CD4-positive, CD25-positive, alpha-beta regulatory T cell (primary cell): ENCODE measurements around the gene XPR1. TPM values are rescaled to one million over a fixed set of nuclear protein-coding genes. Genes with fewer than 3 reads are reported as not detected.

Experiments
- ATAC-seq, 2 donors: fragments of 150-1000 bp; cut with Tn5 transposase; one replicate each; pipeline ENCODE4 v1.10.0; 2021; ENCODE audit warnings: low read depth in 2 of 2, moderate number of reproducible peaks in 2 of 2, moderate library complexity in 1 of 2
- DNase-seq, 3 donors: peaks; one replicate each; pipeline versions ENCODE4 v3.0.0 to v3.0.0-alpha.2; 2012 to 2022; ENCODE audit warnings: mixed read lengths in 1 of 3
- H3K27ac ChIP-seq: one replicate; pipeline ENCODE4 v1.7.0; 2013; ENCODE audit warnings: mild to moderate bottlenecking, low read length; ENCODE audit not compliant: insufficient read depth, poor library complexity, severe bottlenecking
- H3K27me3 ChIP-seq: one replicate; pipeline ENCODE4 v1.7.0; 2013; ENCODE audit warnings: low read length; ENCODE audit not compliant: control insufficient read depth, insufficient read depth
- H3K36me3 ChIP-seq: one replicate; pipeline ENCODE4 v1.7.0; 2013; ENCODE audit warnings: mild to moderate bottlenecking, low read length, moderate library complexity; ENCODE audit not compliant: control insufficient read depth, insufficient read depth
- H3K4me1 ChIP-seq: 2 replicates; pipeline ENCODE4 v1.7.0; 2013; ENCODE audit warnings: mild to moderate bottlenecking, low read length; ENCODE audit not compliant: insufficient read depth, control insufficient read depth, poor library complexity, severe bottlenecking
- H3K4me3 ChIP-seq: one replicate; pipeline ENCODE4 v1.7.0; 2013; ENCODE audit warnings: low read depth, mild to moderate bottlenecking, low read length, moderate library complexity
- H3K9me3 ChIP-seq, 2 experiments: 1 replicate in 1 of 2; 2 replicates in 1 of 2; pipeline ENCODE4 v1.7.0; 2013; ENCODE audit warnings: low read length in 2 of 2, mild to moderate bottlenecking in 1 of 2, moderate library complexity in 1 of 2; ENCODE audit not compliant: control insufficient read depth in 2 of 2
- H3K27ac Mint-ChIP-seq, 3 donors: one replicate each; pipeline ENCODE4 v1.8.0; 2020 to 2022; ENCODE audit warnings: mild to moderate bottlenecking in 3 of 3, mixed read lengths in 3 of 3, moderate library complexity in 2 of 3
- H3K27me3 Mint-ChIP-seq: one replicate; pipeline ENCODE4 v1.8.0; 2022; ENCODE audit warnings: mild to moderate bottlenecking, mixed read lengths
- H3K36me3 Mint-ChIP-seq: one replicate; pipeline ENCODE4 v1.8.0; 2020; ENCODE audit warnings: mixed read lengths
- H3K4me1 Mint-ChIP-seq, 4 donors: one replicate each; pipeline ENCODE4 v1.8.0; 2020 to 2022; ENCODE audit warnings: mixed read lengths in 4 of 4, mild to moderate bottlenecking in 1 of 4
- H3K4me3 Mint-ChIP-seq, 4 donors: one replicate each; pipeline ENCODE4 v1.8.0; 2020 to 2022; ENCODE audit warnings: mild to moderate bottlenecking in 4 of 4, mixed read lengths in 4 of 4, moderate library complexity in 3 of 4
- H3K9me3 Mint-ChIP-seq, 7 donors: one replicate each; pipeline ENCODE4 v1.8.0; 2020 to 2022; ENCODE audit warnings: mixed read lengths in 7 of 7, mild to moderate bottlenecking in 3 of 7, moderate library complexity in 2 of 7
- polyA plus RNA-seq, 4 donors: library from polyadenylated mRNA; unstranded; fragments of 300-500 nt; fragmentation: Illumina TruSeq; gene quantifications; one replicate each; pipeline ENCODE4 v1.2.3, GENCODE V29; 2021
- total RNA-seq: library from RNA; stranded (reverse); gene quantifications from one replicate; pipeline ENCODE4 v1.2.3, GENCODE V29; 2022

XPR1 gene
- total and polyA plus RNA-seq, 5 donors from 2014 or later, result 6.4 to 24.2 (median 11.1) TPM

DNA sequence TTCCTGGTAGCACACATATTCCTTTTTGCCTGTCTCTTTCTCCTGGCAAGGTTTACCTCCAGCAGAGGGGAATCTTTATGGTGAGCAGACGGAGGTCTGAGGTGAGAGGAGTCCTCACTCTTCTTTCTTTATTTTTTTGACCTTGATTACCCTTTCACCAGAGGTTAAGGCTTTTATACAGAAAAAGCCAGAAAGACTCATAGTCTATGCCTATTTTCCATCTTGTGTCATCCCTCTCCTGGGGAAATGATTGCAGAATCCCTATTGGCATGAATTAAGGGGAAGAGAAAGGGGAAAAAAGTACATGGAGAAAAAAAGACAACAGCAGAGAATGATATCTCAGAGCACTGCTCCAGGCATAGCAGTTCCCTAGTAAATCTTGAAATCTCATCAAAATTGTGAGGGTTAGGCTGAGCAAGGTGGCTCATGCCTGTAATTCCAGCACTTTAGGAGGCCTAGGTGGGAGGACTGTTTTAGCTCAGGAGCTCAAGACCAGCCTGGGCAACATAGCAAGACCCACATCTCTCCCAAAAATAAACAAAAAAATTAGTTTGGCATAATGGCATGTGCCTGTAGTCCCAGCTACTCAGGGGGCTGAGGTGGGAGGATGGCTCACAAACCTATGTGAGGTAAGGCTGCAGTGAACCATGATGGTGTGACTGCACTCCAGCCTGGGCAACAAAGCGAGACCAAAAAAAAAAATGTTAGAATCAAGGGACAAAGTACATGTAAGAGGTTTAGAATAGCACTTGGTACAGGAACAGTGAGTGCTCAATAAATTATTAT, 1.2 kb upstream of the XPR1 start:
- Histone ChIP-seq H3K27ac (no peak overlapping the region), H3K4me3 (no peak overlapping the region), H3K4me1 (peaks cover 16% of the 10 kb centered on the region), H3K9me3 (no peaks in the 10 kb centered on the region), H3K27me3 (peaks cover 7% of the 10 kb centered on the region), H3K36me3 (no peaks in the 10 kb centered on the region)
- Mint-ChIP-seq H3K4me1 (peaks cover 0 to 10% (median 7%) of the 10 kb centered on the region in 4 donors), H3K36me3 (peaks cover 1% of the 10 kb centered on the region), H3K27me3 (peaks cover 13% of the 10 kb centered on the region), H3K9me3 (peaks cover 0 to 2% (median 0%) of the 10 kb centered on the region in 7 donors), H3K4me3 (peak overlapping the region in 1 of 4 donors; percentile 57), H3K27ac (no peak overlapping the region)
- DNase-seq (no peak), ATAC-seq (no peak)

DNA sequence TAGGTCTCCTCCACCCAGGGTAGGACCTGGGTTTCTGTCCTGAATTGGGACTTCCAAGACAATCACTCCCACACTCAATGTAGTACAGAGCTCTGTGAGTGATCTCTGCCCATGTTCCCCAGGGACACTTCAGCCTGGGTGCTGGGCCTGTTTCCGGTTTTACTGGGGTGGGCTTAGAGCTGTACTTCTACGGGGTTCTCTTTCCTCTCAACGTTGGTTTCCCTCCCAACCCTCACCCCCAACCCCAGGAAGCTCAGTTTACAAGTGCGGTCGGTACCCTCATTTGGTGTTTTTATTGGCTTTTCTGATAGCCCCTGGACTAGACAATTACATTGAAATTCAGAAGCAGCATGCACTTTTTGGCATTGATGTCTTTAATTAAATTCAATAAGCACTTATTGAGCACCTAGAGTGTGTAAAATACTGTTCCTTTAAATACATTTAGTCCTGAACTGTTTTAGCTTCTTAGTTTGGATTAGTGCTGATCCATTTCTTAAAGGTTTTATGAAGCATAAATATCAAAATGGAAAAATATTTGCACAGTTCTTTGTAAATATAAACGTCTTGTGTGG, 542 bp upstream of the XPR1 start:
- H3K4me3 Mint-ChIP-seq, result peak overlapping the region in 2 of 4 donors; percentile 57 to 91
- peak overlapping the region; percentile 93 for H3K27ac ChIP-seq

DNA sequence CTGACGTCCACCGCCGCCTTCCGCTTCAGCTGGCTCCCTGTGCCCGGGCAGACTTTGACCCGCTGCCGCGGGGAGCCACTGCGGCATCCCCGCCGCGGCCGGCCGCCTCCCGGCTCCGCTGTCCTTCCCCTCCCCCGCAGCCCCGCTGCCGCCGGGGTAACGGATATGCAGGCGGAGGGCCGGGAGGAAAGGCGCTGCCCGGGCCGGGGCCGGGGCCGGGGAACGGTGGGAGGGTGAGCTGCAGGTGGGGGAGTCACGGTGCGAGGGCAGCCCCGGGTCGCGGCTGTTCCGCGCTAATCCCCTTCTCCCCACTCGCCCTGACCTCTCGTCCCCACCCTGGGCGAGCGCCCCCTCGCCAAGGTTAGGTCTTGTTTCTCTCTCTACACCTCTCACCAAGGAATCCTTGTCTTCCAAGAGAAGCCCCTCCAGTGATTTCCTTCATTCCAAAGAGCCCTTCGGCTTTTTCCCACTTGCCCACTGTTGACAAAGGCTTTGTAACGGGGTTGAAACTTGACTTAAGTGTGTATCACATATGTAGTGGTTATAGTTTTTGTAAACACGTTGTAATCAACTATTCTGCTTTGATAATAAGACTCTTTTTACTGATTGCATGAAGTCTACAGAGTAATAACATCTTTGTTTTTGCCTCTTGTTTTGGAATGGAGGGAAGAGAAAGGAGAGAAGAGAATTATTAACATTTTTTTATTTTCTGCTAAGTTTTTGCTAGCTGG, 669 bp downstream of the XPR1 start:
- peak overlapping the region in 1 of 4 donors; percentile 91 for H3K4me3 Mint-ChIP-seq
- H3K27me3 Mint-ChIP-seq, result no peaks in the 10 kb centered on the region
- Histone ChIP-seq H3K9me3 (no peaks in the 10 kb centered on the region), H3K4me3 (peak overlapping the region; percentile 90), H3K4me1 (peaks cover 16% of the 10 kb centered on the region), H3K36me3 (no peaks in the 10 kb centered on the region), H3K27me3 (no peaks in the 10 kb centered on the region), H3K27ac (peak overlapping the region; percentile 93)
- peak in 1 of 3 donors; percentile 72 for DNase-seq
- H3K9me3 Mint-ChIP-seq, result no peaks in the 10 kb centered on the region
- H3K36me3 Mint-ChIP-seq, result peaks cover 6% of the 10 kb centered on the region
- peak; percentile 15 to 17 for ATAC-seq
- H3K4me1 Mint-ChIP-seq, result peaks cover 0 to 16% (median 12%) of the 10 kb centered on the region in 4 donors
- peak overlapping the region in 2 of 3 donors; percentile 88 to 90 for H3K27ac Mint-ChIP-seq

More for the DNA sequence above, 542 bp upstream of the XPR1 start:
- peaks cover 2% of the 10 kb centered on the region for H3K36me3 Mint-ChIP-seq
- peaks cover 0 to 13% (median 9%) of the 10 kb centered on the region in 4 donors for H3K4me1 Mint-ChIP-seq
- no peaks in the 10 kb centered on the region for H3K9me3 ChIP-seq
- H3K27me3 ChIP-seq, result peaks cover 2% of the 10 kb centered on the region
- peaks cover 10% of the 10 kb centered on the region for H3K27me3 Mint-ChIP-seq
- DNase-seq, result no peak
- ATAC-seq, result no peak
- H3K4me3 ChIP-seq, result peak overlapping the region; percentile 43
- no peaks in the 10 kb centered on the region for H3K9me3 Mint-ChIP-seq
- H3K4me1 ChIP-seq, result peaks cover 16% of the 10 kb centered on the region
- peak overlapping the region in 2 of 3 donors; percentile 76 to 88 for H3K27ac Mint-ChIP-seq
- no peaks in the 10 kb centered on the region for H3K36me3 ChIP-seq

DNA sequence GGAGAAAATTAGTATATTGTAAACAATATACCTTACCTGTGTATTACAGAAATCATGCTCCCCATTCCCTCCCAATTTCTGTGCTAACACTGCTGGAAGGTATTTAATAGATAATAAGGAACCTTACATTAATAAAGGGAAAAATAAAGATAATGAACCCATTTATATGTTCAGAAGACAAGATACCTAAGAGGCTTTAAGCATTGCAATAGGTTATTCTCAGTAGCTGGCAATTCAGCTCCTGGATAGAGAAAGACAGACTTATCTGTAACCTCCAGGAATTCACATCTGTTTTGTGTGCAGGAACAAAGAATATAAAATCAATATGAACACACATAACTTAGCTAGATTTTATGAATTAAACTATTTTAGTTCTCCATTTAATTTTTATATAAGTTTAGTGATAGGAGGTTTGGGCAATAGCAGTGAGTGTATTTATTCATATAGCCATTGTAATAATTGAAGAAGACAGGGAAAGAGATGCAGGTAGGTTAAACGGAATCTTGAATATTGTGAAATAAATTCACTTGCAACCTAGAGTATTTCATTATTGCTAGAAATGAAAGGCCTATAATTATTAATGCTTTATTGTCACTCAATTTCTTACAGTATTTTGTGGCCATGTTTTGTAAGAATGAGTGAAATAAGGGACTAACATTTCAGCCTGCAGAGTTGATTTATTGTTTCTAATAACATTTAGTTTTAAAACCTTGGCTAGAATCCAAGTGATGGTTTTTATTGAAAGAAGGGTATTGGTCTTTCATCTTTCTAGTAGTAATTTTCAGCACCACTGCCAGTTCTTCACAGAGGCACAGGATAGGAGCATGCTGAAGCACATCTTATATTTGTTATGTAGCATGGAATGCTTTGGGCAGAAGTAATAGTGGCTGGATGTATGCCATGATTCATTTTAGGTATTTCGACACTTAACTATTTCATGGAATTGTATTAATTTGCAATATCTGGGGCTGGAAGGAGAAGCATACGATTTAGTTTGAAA, 1.5 kb downstream of the XPR1 start:
- H3K9me3 Mint-ChIP-seq, result no peaks in the 10 kb centered on the region
- DNase-seq, result no peak
- no peaks in the 10 kb centered on the region for H3K27me3 ChIP-seq
- peak overlapping the region; percentile 93 for H3K27ac ChIP-seq
- no peaks in the 10 kb centered on the region for H3K27me3 Mint-ChIP-seq
- H3K4me3 ChIP-seq, result peak overlapping the region; percentile 90
- H3K4me3 Mint-ChIP-seq, result no peak overlapping the region
- peaks cover 16% of the 10 kb centered on the region for H3K4me1 ChIP-seq
- H3K9me3 ChIP-seq, result no peaks in the 10 kb centered on the region
- H3K36me3 ChIP-seq, result no peaks in the 10 kb centered on the region
- H3K4me1 Mint-ChIP-seq, result peaks cover 0 to 16% (median 12%) of the 10 kb centered on the region in 4 donors
- peaks cover 6% of the 10 kb centered on the region for H3K36me3 Mint-ChIP-seq
- no peak for ATAC-seq
- H3K27ac Mint-ChIP-seq, result no peak overlapping the region

DNA sequence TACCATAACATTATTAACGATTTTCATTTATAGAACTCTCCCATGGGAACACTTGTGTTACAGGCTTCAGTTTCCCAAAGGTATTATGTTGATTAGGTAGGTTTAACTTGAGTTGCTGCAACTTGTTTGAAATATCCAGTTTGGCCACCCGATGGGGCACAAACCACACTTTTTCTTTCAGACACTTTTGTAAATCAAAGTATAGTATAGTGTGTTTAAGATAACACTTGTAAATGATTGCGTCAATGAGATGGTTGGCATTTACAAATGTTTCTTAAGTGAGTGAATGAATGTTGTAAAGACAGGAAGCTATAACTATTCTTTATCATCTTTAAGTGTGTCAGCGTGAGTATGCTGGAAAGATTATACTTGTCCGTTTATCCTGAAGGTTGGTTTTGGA, 4.3 kb downstream of the XPR1 start:
- no peaks in the 10 kb centered on the region for H3K27me3 ChIP-seq
- no peak overlapping the region for H3K27ac ChIP-seq
- Mint-ChIP-seq H3K4me1 (peaks cover 0 to 27% (median 18%) of the 10 kb centered on the region in 4 donors), H3K4me3 (no peak overlapping the region), H3K9me3 (no peaks in the 10 kb centered on the region), H3K27me3 (no peaks in the 10 kb centered on the region), H3K27ac (peak overlapping the region in 1 of 3 donors; percentile 60), H3K36me3 (peaks cover 12% of the 10 kb centered on the region)
- no peak overlapping the region for H3K4me3 ChIP-seq
- no peak for ATAC-seq
- H3K4me1 ChIP-seq, result peaks cover 16% of the 10 kb centered on the region
- H3K36me3 ChIP-seq, result no peaks in the 10 kb centered on the region
- DNase-seq, result peak in 1 of 3 donors; percentile 17
- H3K9me3 ChIP-seq, result no peaks in the 10 kb centered on the region

DNA sequence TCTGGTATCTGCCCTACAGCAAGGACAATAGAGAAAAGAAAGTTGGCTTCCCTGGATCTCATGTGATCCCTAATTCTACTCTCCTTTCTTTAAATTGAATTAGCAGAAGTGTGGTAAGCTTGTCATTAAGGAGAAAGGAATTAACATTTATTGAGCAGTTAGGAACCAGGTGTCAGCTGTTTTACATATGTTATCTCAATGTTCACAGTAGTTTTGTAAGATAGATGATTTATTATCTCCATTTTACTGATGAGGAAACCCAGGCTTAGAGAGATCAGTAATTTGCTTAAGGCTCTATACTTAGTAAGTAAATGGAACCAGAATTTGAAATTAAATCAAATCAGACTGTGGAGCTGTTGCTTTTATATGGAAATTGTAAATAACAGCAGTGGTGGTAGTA, 8.0 kb downstream of the XPR1 start:
- no peaks in the 10 kb centered on the region for H3K27me3 ChIP-seq
- Mint-ChIP-seq H3K9me3 (no peaks in the 10 kb centered on the region), H3K27me3 (no peaks in the 10 kb centered on the region), H3K27ac (no peak overlapping the region), H3K36me3 (peaks cover 16% of the 10 kb centered on the region), H3K4me1 (peaks cover 15 to 46% (median 30%) of the 10 kb centered on the region in 4 donors), H3K4me3 (no peak overlapping the region)
- no peak overlapping the region for H3K27ac ChIP-seq
- no peaks in the 10 kb centered on the region for H3K9me3 ChIP-seq
- DNase-seq, result no peak
- H3K4me1 ChIP-seq, result no peaks in the 10 kb centered on the region
- H3K36me3 ChIP-seq, result peaks cover 3% of the 10 kb centered on the region
- H3K4me3 ChIP-seq, result no peak overlapping the region
- ATAC-seq, result no peak

DNA sequence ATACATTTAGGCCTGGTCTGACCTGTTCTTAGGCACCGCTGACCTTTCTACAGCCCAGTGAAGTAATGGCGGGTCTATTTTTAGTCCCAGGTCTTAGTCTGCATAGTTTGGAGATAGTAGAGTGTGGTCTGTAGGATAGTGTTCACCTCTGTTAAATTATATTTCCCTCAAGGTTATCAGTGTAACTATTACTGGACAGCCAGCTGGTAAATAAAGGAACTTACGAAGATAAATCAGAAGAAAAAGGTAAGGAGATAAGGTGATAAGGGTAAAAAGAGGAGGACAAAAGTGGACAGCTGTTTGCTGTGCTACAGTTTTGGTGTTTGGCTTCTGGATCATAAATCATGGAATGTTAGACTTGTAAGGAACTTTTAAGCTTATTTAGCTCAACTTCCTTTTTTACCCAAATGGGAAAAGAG, 8.7 kb downstream of the XPR1 start:
- peaks cover 15 to 51% (median 33%) of the 10 kb centered on the region in 4 donors for H3K4me1 Mint-ChIP-seq
- H3K9me3 Mint-ChIP-seq, result no peaks in the 10 kb centered on the region
- Histone ChIP-seq H3K27me3 (no peaks in the 10 kb centered on the region), H3K27ac (no peak overlapping the region), H3K36me3 (peaks cover 3% of the 10 kb centered on the region), H3K4me1 (peaks cover under 1% of the 10 kb centered on the region), H3K4me3 (no peak overlapping the region), H3K9me3 (no peaks in the 10 kb centered on the region)
- ATAC-seq, result no peak
- no peak overlapping the region for H3K4me3 Mint-ChIP-seq
- H3K27ac Mint-ChIP-seq, result no peak overlapping the region
- H3K27me3 Mint-ChIP-seq, result no peaks in the 10 kb centered on the region
- DNase-seq, result no peak
- peaks cover 20% of the 10 kb centered on the region for H3K36me3 Mint-ChIP-seq
